Measurements from ENCODE around the gene C14orf180.

The C14orf180 gene

DNA sequence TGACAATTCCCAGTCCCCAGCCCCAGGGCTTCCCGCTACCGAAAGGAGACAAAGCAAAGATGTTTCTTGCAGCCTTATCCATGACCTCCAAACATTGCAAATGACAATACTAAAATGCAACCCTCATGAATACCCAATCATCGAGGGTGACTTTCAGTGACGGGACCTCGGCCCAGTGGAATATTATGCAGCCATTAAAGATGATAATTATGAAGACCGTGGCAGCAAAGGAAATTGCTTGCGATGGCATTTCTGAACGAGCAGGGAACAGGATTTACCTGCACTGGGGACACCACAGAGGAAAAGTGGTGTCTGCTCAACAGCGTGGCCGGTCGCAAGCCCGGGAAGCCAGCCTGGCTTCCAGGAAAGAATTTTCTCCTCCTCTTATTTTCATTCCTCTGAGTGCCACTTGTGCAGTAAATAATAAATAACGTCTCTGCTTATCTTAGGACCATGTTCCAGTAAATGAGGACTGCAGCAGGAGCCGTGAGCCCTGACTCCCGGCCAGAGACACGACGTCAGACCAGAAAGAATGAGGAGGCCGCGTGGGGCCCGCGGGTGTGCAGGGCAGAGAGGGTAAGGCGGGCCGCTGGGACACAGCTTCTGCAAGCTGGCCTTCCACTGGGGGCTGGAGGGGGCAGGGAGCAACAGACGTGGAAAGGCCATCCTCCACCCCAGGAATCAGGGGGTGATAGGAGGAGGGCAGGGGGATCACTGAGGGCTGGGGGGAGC is 6.6 kb downstream of the C14orf180 start:
- TF ChIP-seq GATA3 (IDR thresholded peaks at IDR 0.05; ENCODE audit: low read depth, low read length), result no peak
- TF ChIP-seq GATA2 (IDR thresholded peaks at IDR 0.05; ENCODE audit: low read depth, low read length), result no peak

DNA sequence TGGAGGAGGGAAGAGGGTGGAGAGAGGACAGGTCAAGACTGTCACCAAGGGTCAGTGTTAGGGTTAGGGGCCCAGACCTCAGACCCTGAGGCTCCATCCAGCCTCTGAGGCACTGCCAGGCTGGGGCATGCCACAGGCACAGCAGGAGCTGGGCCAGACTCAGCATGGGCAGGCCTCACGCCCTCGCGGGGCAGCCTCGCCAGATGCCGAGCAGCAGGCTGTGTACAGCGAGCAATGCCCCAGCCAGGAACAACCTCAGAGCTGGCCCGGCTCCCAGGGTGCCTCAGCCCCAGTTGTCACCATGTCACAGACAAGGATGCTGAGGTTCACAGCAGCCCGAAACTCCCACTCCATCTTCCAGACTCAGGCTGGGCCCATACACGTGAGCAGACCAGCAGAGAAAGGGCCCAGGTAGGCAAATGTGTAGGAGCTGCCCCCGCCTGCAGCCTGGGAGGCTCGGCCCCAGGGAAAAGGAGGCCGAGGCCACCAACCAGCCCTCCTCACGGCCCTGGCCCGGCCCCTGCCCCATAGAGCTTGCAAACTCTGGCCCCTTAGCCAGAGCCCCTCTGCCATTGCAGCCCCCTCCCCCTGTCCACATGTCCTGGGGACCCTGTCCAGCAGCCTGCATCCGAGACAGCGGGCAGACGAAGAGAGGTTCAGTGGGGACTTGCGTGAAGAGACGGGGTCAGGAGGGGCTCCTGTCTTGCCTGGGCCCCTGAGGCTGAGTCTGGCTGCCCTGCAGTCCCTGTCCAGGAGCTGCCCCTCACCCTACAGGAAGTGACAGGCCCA is 7.5 kb downstream of the C14orf180 start:
- TF ChIP-seq GATA3 (IDR thresholded peaks at IDR 0.05; ENCODE audit: low read depth, low read length) (no peak), GATA2 (IDR thresholded peaks at IDR 0.05; ENCODE audit: low read depth, low read length) (no peak)

GRCh38 chr14:104587641-104588040 is 8.1 kb downstream of the C14orf180 start:
- no peak for TF ChIP-seq GATA2 (IDR thresholded peaks at IDR 0.05; ENCODE audit: low read depth, low read length)
- no peak for TF ChIP-seq GATA3 (IDR thresholded peaks at IDR 0.05; ENCODE audit: low read depth, low read length)

- TF ChIP-seq GATA3 (IDR thresholded peaks at IDR 0.05; ENCODE audit: low read depth, low read length) (no peak), GATA2 (IDR thresholded peaks at IDR 0.05; ENCODE audit: low read depth, low read length) (no peak)
These were observed 8.7 kb downstream of the C14orf180 start for GRCh38 chr14:104588066-104588857.

DNA sequence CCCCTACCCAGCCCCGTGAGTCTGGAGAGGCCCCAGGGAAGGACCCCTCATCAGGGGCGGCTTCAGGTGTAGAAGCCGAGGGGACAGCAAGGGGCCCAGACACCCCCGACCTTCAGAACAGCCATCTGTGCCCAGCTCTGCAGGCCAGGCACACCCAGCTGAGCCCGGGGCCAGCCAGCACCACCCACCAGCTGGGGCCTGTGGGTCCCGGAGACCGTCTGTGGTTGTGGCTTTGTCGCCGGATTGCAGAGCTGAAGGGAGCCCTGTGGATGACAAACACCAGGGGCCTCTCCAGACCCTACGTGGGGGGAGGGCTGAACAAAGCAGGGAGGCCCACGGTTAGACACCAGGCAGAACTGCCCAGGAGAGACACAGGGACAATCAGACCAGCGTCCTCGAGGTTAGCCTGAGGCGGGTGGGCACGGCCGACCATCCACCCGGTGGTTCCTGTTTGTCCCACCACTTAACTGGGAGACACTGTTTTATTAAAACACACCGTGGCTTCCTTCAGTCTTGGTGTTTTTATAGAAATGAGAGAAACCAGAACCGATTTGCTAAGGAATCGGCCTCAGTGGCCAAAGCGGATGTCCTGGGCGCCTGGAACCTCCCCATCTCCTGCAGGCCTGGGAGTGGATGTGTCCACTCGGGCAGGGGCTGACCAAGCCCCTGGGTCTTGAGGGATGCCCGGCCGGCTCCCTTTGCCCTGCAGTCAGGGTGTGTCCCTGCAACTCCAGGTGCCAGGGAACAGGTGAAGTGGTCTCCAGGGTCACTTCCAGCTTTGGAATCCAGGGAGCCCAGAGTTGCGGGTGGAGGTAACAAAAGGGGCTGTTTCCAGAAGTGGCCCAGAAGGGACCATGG is 10.0 kb downstream of the C14orf180 start:
- TF ChIP-seq GATA2 (IDR thresholded peaks at IDR 0.05; ENCODE audit: low read depth, low read length) (no peak), GATA3 (IDR thresholded peaks at IDR 0.05; ENCODE audit: low read depth, low read length) (no peak)

DNA sequence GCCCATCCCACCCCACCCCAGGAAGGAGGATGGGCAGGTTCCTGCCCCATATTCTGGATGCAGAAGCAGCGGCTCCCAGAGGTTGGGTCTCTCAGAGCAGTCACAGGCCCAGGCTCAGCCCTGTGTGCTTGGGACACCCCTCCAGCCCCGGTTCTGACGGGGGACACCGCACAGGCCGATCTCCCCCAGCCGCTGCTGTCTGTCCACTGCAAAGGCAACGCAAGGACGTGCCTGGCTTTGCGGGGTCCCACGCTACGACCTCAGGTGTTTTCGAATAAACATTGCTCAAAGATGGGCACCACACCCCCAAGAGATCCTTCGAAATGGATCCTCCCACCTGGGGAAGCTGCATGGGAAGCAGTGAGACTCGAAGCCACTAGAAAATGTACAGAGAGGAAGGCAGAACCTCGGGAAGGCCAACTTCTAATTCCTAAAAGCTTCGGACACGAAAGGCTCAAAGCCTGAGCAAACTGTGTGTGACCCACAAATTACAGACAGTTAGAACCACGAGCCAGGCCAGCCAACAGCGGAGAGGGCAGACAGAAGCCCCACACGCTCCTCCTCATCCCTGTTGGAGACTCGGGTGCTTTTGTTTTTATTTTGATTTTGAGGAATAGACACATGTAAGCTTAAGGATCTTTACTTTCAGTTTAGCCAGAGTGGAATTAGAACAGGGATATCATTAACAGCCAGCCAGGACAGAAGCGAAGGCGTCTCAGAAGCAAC is 10.8 kb downstream of the C14orf180 start:
- TF ChIP-seq GATA3 (IDR thresholded peaks at IDR 0.05; ENCODE audit: low read depth, low read length) (no peak), GATA2 (IDR thresholded peaks at IDR 0.05; ENCODE audit: low read depth, low read length) (no peak)

- TF ChIP-seq GATA3 (IDR thresholded peaks at IDR 0.05; ENCODE audit: low read depth, low read length) (no peak), GATA2 (IDR thresholded peaks at IDR 0.05; ENCODE audit: low read depth, low read length) (no peak)
These were observed 11.5 kb downstream of the C14orf180 start for GRCh38 chr14:104591031-104591430.

GRCh38 chr14:104591506-104592291 is 12.1 kb downstream of the C14orf180 start:
- no peak for TF ChIP-seq GATA3 (IDR thresholded peaks at IDR 0.05; ENCODE audit: low read depth, low read length)

GRCh38 chr14:104592292-104592672 is 12.7 kb downstream of the C14orf180 start:
- no peak for TF ChIP-seq GATA3 (IDR thresholded peaks at IDR 0.05; ENCODE audit: low read depth, low read length)
- TF ChIP-seq GATA2 (IDR thresholded peaks at IDR 0.05; ENCODE audit: low read depth, low read length), result no peak

GRCh38 chr14:104592785-104593184 is 13.2 kb downstream of the C14orf180 start:
- no peak for TF ChIP-seq GATA2 (IDR thresholded peaks at IDR 0.05; ENCODE audit: low read depth, low read length)
- no peak for TF ChIP-seq GATA3 (IDR thresholded peaks at IDR 0.05; ENCODE audit: low read depth, low read length)

GRCh38 chr14:104593241-104593701 is 13.7 kb downstream of the C14orf180 start:
- no peak for TF ChIP-seq GATA2 (IDR thresholded peaks at IDR 0.05; ENCODE audit: low read depth, low read length)

GRCh38 chr14:104593710-104594136 is 14.2 kb downstream of the C14orf180 start:
- TF ChIP-seq GATA3 (IDR thresholded peaks at IDR 0.05; ENCODE audit: low read depth, low read length) (no peak), GATA2 (IDR thresholded peaks at IDR 0.05; ENCODE audit: low read depth, low read length) (no peak)

Data from SH-SY5Y (cell line).